ENCODE data around the gene PCNX2. TPM values are rescaled to one million over a fixed set of nuclear protein-coding genes. Genes with fewer than 3 reads are reported as not detected.

Gene PCNX2
- total and polyA plus RNA-seq, 2 donors (not counting 3 experiments of a cell fraction or from before 2014, with no cell fraction given): 6.6 to 11.0 TPM

DNA sequence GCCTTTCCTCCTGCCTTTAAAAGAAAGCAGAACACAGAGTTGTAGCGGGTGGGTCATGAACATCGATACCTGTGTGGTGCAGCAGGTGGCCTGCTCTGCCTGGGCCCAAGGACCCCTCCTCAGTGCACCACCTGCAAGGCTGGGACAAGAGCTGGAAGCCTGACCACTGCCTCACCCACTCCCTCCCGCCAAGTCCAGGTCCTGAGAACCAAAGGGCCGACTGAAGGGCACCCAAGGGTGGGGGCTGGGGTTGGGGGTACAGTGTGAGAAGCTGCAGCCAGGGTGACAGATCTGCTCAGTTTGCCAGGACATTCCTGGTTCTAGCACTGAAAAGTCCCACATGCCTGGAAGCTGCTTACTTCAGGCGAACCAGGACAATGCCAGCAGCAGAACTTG, 309.0 kb downstream of the PCNX2 start:
- no peak overlapping the region for H3K4me3 ChIP-seq (replicated peaks in 1 of 3; ENCODE audit: insufficient read depth in 1 of 3, low read depth in 1 of 3, low read length in 3 of 3)
- H3K36me3 ChIP-seq (ENCODE audit: control insufficient read depth in 2 of 2, extremely low read depth in 1 of 2, insufficient read depth in 2 of 2, low read length in 2 of 2): no peaks in the 10 kb centered on the region
- DNase-seq (ENCODE audit: low read depth, low spot score) (no peak), FAIRE-seq (no peak)
- BruUV-seq (replicated peaks): no TSS peak
- no peaks in the 10 kb centered on the region for H4K20me1 ChIP-seq (replicated peaks; ENCODE audit: control insufficient read depth, extremely low read depth, insufficient read depth, low read length)
- CTCF ChIA-PET: interaction anchor here (1.2 to 1.3 kb wide), 2 partner anchors 12 to 29 kb away, joined by 3 read pairs; no protein-coding TSS in a partner anchor
- H3K79me2 ChIP-seq (ENCODE audit: control insufficient read depth, insufficient read depth, low read length): no peaks in the 10 kb centered on the region
- no peaks in the 10 kb centered on the region for H3K9me1 ChIP-seq (replicated peaks; ENCODE audit: control insufficient read depth, extremely low read depth, insufficient read depth, low read length)
- H3K27ac ChIP-seq (ENCODE audit: insufficient read depth, low read depth, low read length): no peak overlapping the region
- dilution Hi-C loops (cut with MboI; ENCODE audit: extremely low pct_ligation_motif_present, low sequenced_read_pairs): no loop called here
- POLR2A ChIA-PET: no interaction called here
- no peaks in the 10 kb centered on the region for H3K4me1 ChIP-seq (ENCODE audit: control insufficient read depth, extremely low read depth, insufficient read depth, low read length)
- intact Hi-C loops (cut with micrococcal nuclease): no loop called here
- H3K27me3 ChIP-seq (ENCODE audit: control insufficient read depth in 2 of 2, insufficient read depth in 2 of 2, low read length in 2 of 2): no peaks in the 10 kb centered on the region
- H3K9ac ChIP-seq (replicated peaks; ENCODE audit: extremely low read depth, insufficient read depth, low read length): no peak overlapping the region
- H3K9me3 ChIP-seq (replicated peaks; ENCODE audit: control insufficient read depth, insufficient read depth, low read length): no peaks in the 10 kb centered on the region
- TF ChIP-seq EZH2 (IDR thresholded peaks at IDR 0.05; ENCODE audit: borderline replicate concordance, low read depth, low read length, severe bottlenecking): no peak
- TF ChIP-seq FOS (IDR thresholded peaks at IDR 0.05; ENCODE audit: borderline replicate concordance, insufficient read depth, low read length): no peak
- no peak overlapping the region for H3K4me2 ChIP-seq (ENCODE audit: insufficient read depth, low read length)
- H2AFZ ChIP-seq (ENCODE audit: low read depth, low read length): no peak overlapping the region

DNA sequence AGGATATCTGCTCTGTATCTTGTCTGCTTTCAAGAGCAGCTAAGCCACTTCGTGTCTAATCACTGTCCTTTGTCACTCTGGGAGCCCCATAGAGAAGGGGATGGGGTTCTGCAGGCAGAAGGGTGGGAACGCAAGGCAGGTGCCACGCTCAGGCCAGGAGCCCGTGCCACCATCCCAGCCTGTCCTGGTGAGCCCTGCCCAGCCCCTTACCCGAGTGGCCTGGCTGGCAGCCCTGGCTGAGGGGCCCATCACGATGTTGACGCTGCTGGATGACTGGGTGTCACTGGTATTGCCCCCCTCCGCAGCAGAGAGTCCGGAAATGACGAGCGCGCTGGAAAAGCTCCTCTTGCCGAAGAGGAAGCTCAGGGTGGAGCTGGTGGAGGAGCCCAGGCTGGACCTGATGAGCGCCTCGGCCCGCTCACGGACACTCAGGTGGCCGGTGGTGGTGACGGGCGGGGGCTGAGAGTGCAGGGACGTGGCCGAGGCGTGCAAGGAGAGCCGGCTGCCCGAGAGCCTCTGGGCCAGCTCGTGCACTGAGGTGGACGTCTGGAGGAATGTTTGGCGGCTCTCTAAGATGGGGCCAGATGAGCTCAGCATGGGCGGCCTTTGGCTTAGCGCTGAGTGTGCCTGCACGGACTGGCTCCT, 309.5 kb downstream of the PCNX2 start:
- BruUV-seq (replicated peaks): no TSS peak
- H3K9ac ChIP-seq (replicated peaks; ENCODE audit: extremely low read depth, insufficient read depth, low read length): no peak overlapping the region
- TF ChIP-seq EZH2 (IDR thresholded peaks at IDR 0.05; ENCODE audit: borderline replicate concordance, low read depth, low read length, severe bottlenecking) (no peak), POLR2AphosphoS5 (IDR thresholded peaks at IDR 0.05; ENCODE audit: insufficient read depth, low read depth, low read length) (no peak)
- H3K27ac ChIP-seq (ENCODE audit: insufficient read depth, low read depth, low read length): no peak overlapping the region
- no peaks in the 10 kb centered on the region for H3K36me3 ChIP-seq (ENCODE audit: control insufficient read depth in 2 of 2, extremely low read depth in 1 of 2, insufficient read depth in 2 of 2, low read length in 2 of 2)
- FAIRE-seq (no peak), DNase-seq (ENCODE audit: low read depth, low spot score) (no peak)
- H3K4me1 ChIP-seq (ENCODE audit: control insufficient read depth, extremely low read depth, insufficient read depth, low read length): no peaks in the 10 kb centered on the region
- H3K79me2 ChIP-seq (ENCODE audit: control insufficient read depth, insufficient read depth, low read length): no peaks in the 10 kb centered on the region
- H3K9me3 ChIP-seq (replicated peaks; ENCODE audit: control insufficient read depth, insufficient read depth, low read length): no peaks in the 10 kb centered on the region
- intact Hi-C loops (cut with micrococcal nuclease) (no loop called here), dilution Hi-C loops (cut with MboI; ENCODE audit: extremely low pct_ligation_motif_present, low sequenced_read_pairs) (no loop called here)
- H3K27me3 ChIP-seq (ENCODE audit: control insufficient read depth in 2 of 2, insufficient read depth in 2 of 2, low read length in 2 of 2): no peaks in the 10 kb centered on the region
- H3K4me2 ChIP-seq (ENCODE audit: insufficient read depth, low read length): no peak overlapping the region
- CTCF ChIA-PET: no interaction called here
- H4K20me1 ChIP-seq (replicated peaks; ENCODE audit: control insufficient read depth, extremely low read depth, insufficient read depth, low read length): no peaks in the 10 kb centered on the region
- H3K4me3 ChIP-seq (replicated peaks in 1 of 3; ENCODE audit: insufficient read depth in 1 of 3, low read depth in 1 of 3, low read length in 3 of 3): no peak overlapping the region
- no peak overlapping the region for H2AFZ ChIP-seq (ENCODE audit: low read depth, low read length)
- no peaks in the 10 kb centered on the region for H3K9me1 ChIP-seq (replicated peaks; ENCODE audit: control insufficient read depth, extremely low read depth, insufficient read depth, low read length)
- POLR2A ChIA-PET: no interaction called here
